HG03060 (cell line): ENCODE data around the gene NTN5.

Source experiments
- ATAC-seq: cut with Tn5 transposase; IDR thresholded peaks from one replicate; pipeline ENCODE4 v1.9.1; 2021; ENCODE audit warnings: low read depth, moderate number of reproducible peaks; ENCODE audit not compliant: unreplicated experiment

NTN5 gene

DNA sequence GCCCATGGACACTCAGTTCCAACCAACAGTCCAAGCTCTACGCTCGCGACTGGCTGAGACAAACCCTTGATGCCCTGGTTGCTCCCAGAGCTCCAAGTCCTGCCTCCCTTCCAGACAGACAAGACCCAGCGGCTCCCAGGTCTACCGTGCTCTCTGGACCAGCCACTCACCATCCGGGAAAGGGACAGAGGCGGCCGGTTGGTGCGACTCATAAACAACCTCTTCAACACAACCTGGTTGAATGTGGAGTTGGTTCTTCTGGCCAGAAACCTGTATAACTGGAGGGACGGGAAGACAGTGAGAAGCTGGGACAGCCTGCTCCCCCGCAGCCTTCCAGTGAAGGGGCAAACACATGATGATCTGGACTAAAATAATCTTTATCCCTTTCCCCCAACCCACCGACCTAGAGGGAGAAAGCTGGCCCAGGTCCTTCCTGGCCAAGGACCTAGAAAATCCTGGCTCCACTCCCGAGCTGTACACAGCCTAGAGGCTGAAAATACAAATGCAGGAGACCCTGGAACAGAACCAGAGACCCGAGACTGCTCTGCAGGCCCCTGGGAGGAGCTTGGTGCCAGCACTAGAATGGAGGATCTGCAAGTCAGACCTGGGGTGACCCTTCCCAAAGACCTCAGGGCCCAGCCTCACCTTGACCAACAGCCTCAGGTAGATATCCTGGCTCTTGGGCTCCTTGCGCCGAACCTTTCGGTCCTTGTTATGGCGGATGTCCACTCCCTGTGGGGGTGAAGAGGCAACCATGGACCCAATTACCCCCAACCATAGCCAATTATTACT is 55.5 kb downstream of the NTN5 start:
- no peak for ATAC-seq

DNA sequence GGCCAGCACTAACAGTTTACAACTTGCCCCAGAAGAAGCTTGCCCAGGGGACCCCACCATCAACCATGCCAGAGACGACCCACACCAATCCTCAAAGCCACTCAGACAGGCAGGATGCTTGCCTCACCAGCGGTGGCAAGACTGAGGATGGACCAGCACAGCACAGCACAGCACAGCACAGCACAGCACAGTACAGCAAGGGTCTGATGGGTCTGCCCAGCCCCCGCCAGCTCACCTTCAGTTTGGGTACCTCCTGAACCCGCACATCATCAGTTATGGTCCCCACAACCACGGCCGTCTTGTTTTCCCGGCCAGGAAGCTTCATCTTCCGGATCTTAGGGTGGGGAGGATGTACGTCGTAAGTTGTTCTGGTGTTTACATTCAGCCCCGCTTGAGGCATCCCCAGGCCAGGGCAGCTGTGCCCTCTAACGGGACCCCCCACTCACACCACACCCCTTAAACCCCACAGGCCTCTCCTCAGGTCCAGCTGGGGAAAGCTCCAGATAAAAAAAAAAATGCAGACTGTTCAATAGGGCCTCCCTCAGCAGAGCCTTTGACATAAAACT is 56.2 kb downstream of the NTN5 start:
- no peak for ATAC-seq

DNA sequence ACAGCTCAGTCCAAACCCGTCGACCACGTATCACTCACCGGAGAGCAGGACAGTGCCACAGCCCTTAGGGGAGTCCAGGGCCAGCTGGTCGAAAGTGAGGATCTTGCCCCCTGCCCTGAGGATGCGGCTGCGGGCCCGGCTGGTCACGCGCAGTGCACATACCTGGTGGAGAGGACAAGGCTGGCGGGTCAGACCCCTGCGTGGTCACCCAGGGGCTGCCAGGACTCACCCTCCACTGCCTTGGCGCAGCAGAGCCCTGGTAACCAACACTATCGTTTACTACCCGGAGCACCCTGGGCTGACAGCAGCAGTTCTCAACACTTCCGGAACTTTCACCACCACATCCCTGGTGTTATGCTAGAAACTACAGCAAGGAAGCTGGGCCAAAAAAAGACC is 56.8 kb downstream of the NTN5 start:
- ATAC-seq = no peak

DNA sequence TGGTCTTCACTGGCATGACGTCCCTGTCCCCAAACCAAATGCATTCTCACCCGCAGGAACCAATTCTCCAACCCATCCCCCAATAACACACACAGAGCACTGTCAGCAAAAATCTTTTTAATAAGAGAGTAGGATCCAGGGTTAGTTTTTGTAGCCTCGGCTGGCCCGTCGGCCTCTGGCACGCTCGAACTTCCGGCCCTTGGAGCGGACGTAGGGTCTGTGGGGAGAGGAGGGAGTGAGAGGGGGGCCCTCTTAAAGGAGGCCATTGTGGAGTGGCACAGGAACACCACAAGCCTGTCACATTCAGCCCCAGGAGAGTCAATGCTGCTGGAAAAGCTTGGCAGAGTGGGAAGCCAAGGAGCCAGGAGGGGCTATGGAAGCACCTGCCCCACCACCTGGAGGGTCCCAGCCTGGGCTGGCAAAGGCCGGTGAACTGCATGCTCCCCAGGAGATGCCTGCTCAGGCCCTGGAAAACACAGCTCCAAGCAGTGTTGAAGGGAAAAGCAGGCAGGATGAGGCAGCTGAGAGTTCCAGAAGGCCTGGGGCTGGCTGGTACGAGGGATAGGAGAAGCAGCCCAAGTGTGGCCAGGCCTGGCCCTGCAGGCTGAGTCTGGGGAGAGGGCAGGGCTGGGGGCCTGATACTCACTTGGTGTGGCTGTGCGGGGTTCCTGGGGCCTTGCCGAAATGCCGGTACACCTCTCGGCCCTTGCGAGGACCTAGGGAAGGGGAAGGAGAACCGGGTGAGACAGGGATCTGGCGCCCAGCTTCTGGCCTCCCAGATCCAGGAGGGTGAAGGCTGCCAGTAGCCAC is 57.4 kb downstream of the NTN5 start:
- no peak for ATAC-seq

DNA sequence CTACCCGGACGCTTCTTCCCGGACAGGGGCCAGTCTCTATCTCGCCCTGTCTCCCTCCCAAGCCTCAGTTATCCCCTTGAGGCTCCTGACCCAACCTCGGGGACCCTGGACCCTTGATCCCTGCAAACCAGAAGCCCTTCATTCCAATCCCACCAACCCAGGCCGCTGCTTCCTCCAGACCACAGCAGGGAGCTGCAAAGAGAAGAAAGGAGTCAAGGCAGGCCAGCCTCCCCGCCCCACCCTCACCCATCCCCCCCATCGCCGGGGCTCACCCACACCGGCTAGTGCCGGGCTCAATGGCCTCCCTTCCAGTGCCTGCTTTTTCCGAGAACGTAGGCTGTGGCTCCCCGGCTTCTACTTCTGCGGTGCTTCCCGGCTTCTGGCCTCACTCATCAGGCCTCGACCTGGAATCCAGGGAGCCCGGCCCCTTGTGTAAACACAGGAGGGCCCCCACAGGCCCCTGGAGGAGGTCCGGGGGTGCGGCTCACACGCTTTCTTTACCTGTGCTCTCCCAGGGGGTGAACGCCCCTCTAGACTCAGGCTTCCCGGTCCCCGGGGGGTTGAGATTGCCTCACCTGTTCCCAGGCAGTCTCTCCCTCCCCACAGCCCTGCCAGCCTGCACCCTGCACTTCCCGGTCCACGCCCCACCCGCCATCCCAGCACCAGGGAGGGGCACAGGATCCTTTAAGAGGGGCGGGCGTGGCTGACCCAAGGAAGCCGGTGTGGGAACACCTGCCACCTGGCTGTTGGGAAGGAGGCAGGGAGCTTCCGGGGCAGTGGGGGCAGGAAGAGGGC is 58.2 kb downstream of the NTN5 start, which contains the start of gene FAM83E:
FAM83E (minus strand) TSS at position 641 of the 795 bp plus-strand sequence. CDS start 1,704 bp downstream, outside the sequence.
- no peak for ATAC-seq

DNA sequence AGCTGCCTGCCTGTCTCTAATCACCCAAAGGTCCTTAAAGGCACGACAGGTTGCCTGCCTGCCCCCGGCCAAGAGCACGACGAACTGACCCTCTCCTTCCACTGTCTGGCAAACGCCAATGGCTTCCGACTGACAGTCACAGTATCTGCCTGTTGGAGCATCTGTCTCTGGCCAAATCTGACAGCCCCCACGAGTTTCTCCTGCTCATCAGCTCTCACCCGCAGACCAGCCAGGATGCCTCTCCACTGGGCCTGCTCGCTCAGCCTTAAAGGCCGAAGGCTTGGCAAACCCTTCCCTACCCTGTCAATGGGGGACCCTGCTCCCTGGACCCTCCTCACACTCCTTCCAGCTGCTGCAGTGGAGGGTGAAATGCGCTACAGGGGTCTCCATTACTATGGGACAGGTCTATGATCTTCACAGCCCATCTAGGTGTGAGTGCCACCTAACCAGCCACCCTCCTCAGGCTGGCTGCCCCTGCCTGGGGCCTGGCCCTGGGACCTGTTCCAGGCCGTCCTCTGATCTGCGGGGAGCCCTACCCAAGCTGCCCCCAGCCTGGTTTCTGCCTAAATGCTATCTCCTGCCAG is 58.9 kb downstream of the NTN5 start:
- ATAC-seq = no peak

DNA sequence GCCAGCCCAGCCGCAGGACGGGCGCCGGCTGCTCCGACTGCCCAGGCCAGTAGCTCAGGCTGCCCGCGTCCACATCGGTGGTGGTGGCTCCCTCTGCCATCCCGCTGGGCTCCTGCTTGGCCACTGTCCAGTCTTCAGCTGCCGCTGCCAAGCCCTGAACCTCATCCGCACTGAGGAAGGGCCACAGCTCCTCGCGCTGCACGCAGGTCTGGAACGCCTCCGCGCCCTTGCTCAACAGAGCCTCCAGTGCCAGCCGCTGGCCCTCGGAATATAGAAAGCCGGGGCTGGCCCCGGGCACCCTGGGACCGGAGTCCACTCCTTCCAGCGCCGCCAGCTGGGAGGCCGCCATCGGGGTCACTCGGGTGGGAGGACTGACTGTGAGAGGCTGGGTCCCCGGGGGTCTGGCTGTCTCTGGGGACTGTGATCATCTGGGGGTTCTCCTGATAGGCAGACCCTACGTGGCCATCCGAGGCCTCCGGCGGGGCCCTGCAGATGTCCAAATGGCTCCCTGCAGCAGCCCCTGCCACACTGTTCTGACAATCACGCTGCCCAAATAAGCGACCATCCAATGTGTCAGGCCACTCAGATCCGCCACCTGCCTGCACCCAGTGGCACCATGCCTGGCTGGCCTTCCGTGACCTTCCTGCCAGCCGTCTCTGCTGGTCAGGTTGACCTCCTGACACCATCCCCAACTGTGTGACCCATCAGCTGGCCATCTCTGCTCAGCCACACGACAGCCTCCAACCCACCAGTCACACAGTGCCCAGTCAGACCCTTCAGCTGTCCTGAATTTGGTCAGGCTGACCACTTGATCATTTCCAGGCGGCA is 59.6 kb downstream of the NTN5 start:
- no peak for ATAC-seq

DNA sequence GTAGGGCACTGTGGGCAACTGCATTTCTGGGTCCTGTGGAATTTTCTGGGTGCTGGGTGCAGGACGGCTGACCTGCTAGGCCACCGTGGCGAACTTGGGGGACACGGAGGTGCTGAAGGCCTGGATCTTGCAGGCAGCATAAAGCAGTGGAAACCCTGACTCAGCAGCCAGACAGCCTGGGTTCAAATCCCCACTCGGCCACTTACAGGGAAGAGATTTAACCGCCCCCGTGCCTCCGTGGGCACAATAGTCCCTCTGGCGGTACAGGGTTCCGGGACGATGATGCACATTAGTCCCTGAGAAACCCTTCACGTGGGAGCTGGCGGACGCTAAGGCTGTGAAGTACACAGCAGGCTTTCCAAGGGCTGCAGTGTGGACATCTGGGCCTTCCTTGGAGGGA is 60.9 kb downstream of the NTN5 start:
- no peak for ATAC-seq
